K562 (cell line): ENCODE results near the gene DSCAM. TPM values are rescaled to one million over a fixed set of nuclear protein-coding genes. Genes with fewer than 3 reads are reported as not detected.

Experiments used
- ATAC-seq: fragments of 200-7000 bp; cut with Tn5 transposase; 3 replicates; pipeline ENCODE4 v1.9.1; 2020; ENCODE audit warnings: moderate library complexity
- BruUV-seq: library from RNA; stranded (reverse); fragments of 400-500 nt; replicated peaks from 2 replicates; lab custom pipeline; 2021; lab: Mats Ljungman, UMichigan
- CTCF ChIA-PET: fragments of 300-600 bp; formaldehyde crosslinking; extraction: SDS; loops from one replicate; lab custom pipeline; 2021; ENCODE audit warnings: low intra/inter-chr PET ratio; lab: Yijun Ruan, JAX
- POLR2A ChIA-PET: fragments of 300-600, 350-650 bp; sonication (Branson Sonifier 250); formaldehyde crosslinking; extraction: SDS; loops from one replicate; lab custom pipeline; 2021; ENCODE audit warnings: antibody characterized with exemption, inconsistent platforms; lab: Yijun Ruan, JAX
- DNase-seq, 4 experiments: peaks; one replicate each; pipeline versions ENCODE4 v3.0.0 to v3.0.0-alpha.2; 2011 to 2018; ENCODE audit warnings: low spot score in 3 of 4, mixed read lengths in 3 of 4; ENCODE audit errors: extremely low read depth in 1 of 4
- FAIRE-seq: peaks from 2 replicates; lab custom pipeline; 2011; peaks lifted over from hg19 to GRCh38; lab: Jason Lieb, UNC
- H2AFZ ChIP-seq: 2 replicates; pipeline ENCODE4 v1.6.0; 2011; ENCODE audit warnings: low read depth, low read length, control low read depth, inconsistent platforms
- H3K27ac ChIP-seq: fragments of 200-600 bp; 3 replicates; pipeline ENCODE4 v1.8.0; 2011; ENCODE audit warnings: low read depth, mild to moderate bottlenecking, control low read depth, inconsistent platforms, low read length, moderate library complexity, mixed read lengths; ENCODE audit errors: extremely low read depth
- H3K27me3 ChIP-seq, 2 experiments: fragments of 300-600 bp in 1 of 2; 2 replicates in 1 of 2; 3 replicates in 1 of 2; pipeline versions ENCODE4 v1.6.0 to v1.8.0; 2011; ENCODE audit warnings: inconsistent platforms in 2 of 2, low read length in 2 of 2, mild to moderate bottlenecking in 1 of 2, mixed read lengths in 1 of 2, moderate library complexity in 1 of 2; ENCODE audit not compliant: control insufficient read depth in 2 of 2, insufficient read depth in 2 of 2
- H3K36me3 ChIP-seq: fragments of 300-600 bp; 3 replicates; pipeline ENCODE4 v1.8.0; 2011; ENCODE audit warnings: mild to moderate bottlenecking, low read length, inconsistent platforms; ENCODE audit not compliant: control insufficient read depth, insufficient read depth
- H3K4me1 ChIP-seq, 2 experiments: fragments of 200-600 bp in 1 of 2; replicated peaks in 1 of 2; 2 replicates in 1 of 2; 3 replicates in 1 of 2; pipeline versions ENCODE4 v1.5.1 to v1.8.0; 2011; ENCODE audit warnings: inconsistent platforms in 2 of 2, low read length in 2 of 2, mild to moderate bottlenecking in 1 of 2, mixed read lengths in 1 of 2, moderate library complexity in 1 of 2; ENCODE audit not compliant: control insufficient read depth in 2 of 2, insufficient read depth in 2 of 2
- H3K4me2 ChIP-seq: 2 replicates; pipeline ENCODE4 v1.6.1; 2011; ENCODE audit warnings: low read length, control low read depth, inconsistent platforms, mixed read lengths; ENCODE audit not compliant: insufficient read depth
- H3K4me3 ChIP-seq: fragments of 200-600 bp; sonication (generic), shearing (Covaris generic); 2 replicates; pipeline ENCODE4 v1.5.1; 2016; ENCODE audit warnings: control low read depth, inconsistent platforms
- H3K79me2 ChIP-seq: fragments of 200-600 bp; 3 replicates; pipeline ENCODE4 v1.8.0; 2011; ENCODE audit warnings: low read length, inconsistent platforms; ENCODE audit not compliant: control insufficient read depth, insufficient read depth
- H3K9ac ChIP-seq, 2 experiments: 2 replicates each; pipeline versions ENCODE4 v1.6.0 to v1.6.1; 2011; ENCODE audit warnings: low read depth in 2 of 2, low read length in 2 of 2, control low read depth in 1 of 2, inconsistent platforms in 1 of 2, mild to moderate bottlenecking in 1 of 2, mixed read lengths in 1 of 2; ENCODE audit not compliant: insufficient read depth in 1 of 2
- H3K9me1 ChIP-seq: one replicate; pipeline ENCODE4 v1.6.0; 2011; ENCODE audit warnings: inconsistent platforms, mild to moderate bottlenecking, low read length, moderate library complexity; ENCODE audit not compliant: control insufficient read depth, insufficient read depth
- H3K9me3 ChIP-seq: replicated peaks from 2 replicates; pipeline ENCODE4 v1.5.1; 2011; ENCODE audit warnings: low read depth, low read length, inconsistent platforms; ENCODE audit not compliant: control insufficient read depth, insufficient read depth
- H4K20me1 ChIP-seq: replicated peaks from 2 replicates; pipeline ENCODE4 v1.6.1; 2011; ENCODE audit warnings: low read length, inconsistent platforms, mixed read lengths; ENCODE audit not compliant: control insufficient read depth, insufficient read depth
- CLOCK ChIP-seq: fragments of 250-450 bp; sonication (Bioruptor Pico); IDR thresholded peaks from 2 replicates; pipeline ENCODE4 v1.4.0; 2020; ENCODE audit warnings: mild to moderate bottlenecking, moderate library complexity, borderline replicate concordance
- GTF2E2 ChIP-seq: fragments of 200-800 bp; sonication (Bioruptor generic); IDR thresholded peaks from 2 replicates; pipeline ENCODE4 v1.6.1; 2016; ENCODE audit warnings: missing genetic modification characterization, missing compliant biosample characterization
- PRDM10 ChIP-seq: fragments of 450-650 bp; IDR thresholded peaks from 2 replicates; pipeline ENCODE4 v1.6.1; 2018; ENCODE audit not compliant: partially characterized antibody
- U2AF1 ChIP-seq: fragments of 200-400 bp; formaldehyde crosslinking; optimal IDR thresholded peaks from 2 replicates; pipeline ENCODE3; 2017; ENCODE audit warnings: mild to moderate bottlenecking, low read depth, low read length, moderate library complexity
- ZBTB9 ChIP-seq: fragments of 450-650 bp; formaldehyde crosslinking; IDR thresholded peaks from 2 replicates; pipeline ENCODE4 v1.4.0; 2020; ENCODE audit warnings: mild to moderate bottlenecking, moderate library complexity
- ZNF347 ChIP-seq: fragments of 450-650 bp; formaldehyde crosslinking; IDR thresholded peaks from 2 replicates; pipeline ENCODE4 v1.4.0; 2020; ENCODE audit warnings: low read depth, mild to moderate bottlenecking, moderate library complexity
- ZNF41 ChIP-seq: fragments of 250-450 bp; sonication (Bioruptor Pico); conservative IDR thresholded peaks from 2 replicates; pipeline ENCODE4 v1.4.0; 2020; ENCODE audit warnings: mild to moderate bottlenecking
- ZNF57 ChIP-seq: fragments of 450-650 bp; formaldehyde crosslinking; IDR thresholded peaks from 2 replicates; pipeline ENCODE4 v1.4.0; 2020; ENCODE audit warnings: mild to moderate bottlenecking, moderate library complexity
- WGBS: fragments of 100-300 bp; shearing (Covaris generic); methylation state at CpG from one replicate; pipeline ENCODE4 v1.1.6; 2016; ENCODE audit warnings: low coverage, mixed read lengths; ENCODE audit not compliant: insufficient coverage; ENCODE audit errors: missing lambda C conversion rate; 5-methylcytosine and 5-hydroxymethylcytosine counted together
- in situ Hi-C: fragments of 300-500 bp; cut with MboI; formaldehyde crosslinking; loops from 4 replicates; pipeline ENCODE4 v1.15.0; 2018; ENCODE audit warnings: inconsistent platforms, mixed read lengths
- intact Hi-C: fragments of 100-400 bp; cut with micrococcal nuclease; formaldehyde crosslinking; loops from 2 replicates; pipeline ENCODE4 v1.14.2; 2022
- polyA plus RNA-seq, 8 experiments: library from polyadenylated mRNA; depleted of rRNA in 4 of 8; stranded (reverse) in 5 of 8; unstranded in 3 of 8; fragments of >200 nt; fragmentation: Nextera tagmentation in 2 of 8; fragmentation: Illumina TruSeq in 1 of 8; extraction: Ambion mirVana in 2 of 8; extraction: Trizol in 1 of 8; gene quantifications; 2 replicates each; pipeline versions ENCODE4 v1.2.1 to v1.2.3, GENCODE V29; 2011 to 2014; ENCODE audit warnings: inconsistent platforms in 1 of 8, missing spikeins in 1 of 8
- total RNA-seq, 7 experiments: library from RNA; depleted of rRNA in 6 of 7; stranded (reverse); fragments of >200 nt in 6 of 7; fragmentation: Illumina TruSeq in 2 of 7; extraction: Trizol in 2 of 7; gene quantifications; 2 replicates each; pipeline versions ENCODE4 v1.2.1 to v1.2.3, GENCODE V29; 2011 to 2021; ENCODE audit warnings: low replicate concordance in 1 of 7

Gene DSCAM
- total and polyA plus RNA-seq, 9 of the 15 experiments (the other 6 are each of a cell fraction or from before 2014, with no cell fraction given) = not detected

GRCh38 chr21:40845441-40845995 lies 1.4 kb downstream of the DSCAM start:
- FAIRE-seq (no peak), ATAC-seq (no peak), DNase-seq (no peak)
- in situ Hi-C loops (no loop called here), intact Hi-C loops (no loop called here)
- Histone ChIP-seq H3K36me3 (no peaks in the 10 kb centered on the region), H3K27me3 (no peaks in the 10 kb centered on the region), H3K4me2 (no peak overlapping the region), H3K27ac (no peak overlapping the region), H3K9ac (no peak overlapping the region), H3K4me1 (no peaks in the 10 kb centered on the region), H3K9me3 (no peaks in the 10 kb centered on the region), H3K9me1 (no peaks in the 10 kb centered on the region), H3K79me2 (no peaks in the 10 kb centered on the region), H3K4me3 (no peak overlapping the region), H4K20me1 (no peaks in the 10 kb centered on the region), H2AFZ (no peak overlapping the region)
- CTCF ChIA-PET = no interaction called here
- TF ChIP-seq ZBTB9 (CRISPR knock-in tag) = no peak
- no peak for TF ChIP-seq ZNF41 (CRISPR knock-in tag)
- TF ChIP-seq GTF2E2 = no peak
- TF ChIP-seq CLOCK (CRISPR knock-in tag) = no peak
- TF ChIP-seq ZNF347 (CRISPR knock-in tag) = no peak
- TF ChIP-seq ZNF57 = no peak
- TF ChIP-seq U2AF1 = no peak
- TF ChIP-seq PRDM10 = no peak
- 0% methylated on average over 5 of the region's 5 CpGs for WGBS
- POLR2A ChIA-PET = interaction anchor here (0.6 kb wide), 2 partner anchors 13 to 576 kb away, joined by 3 read pairs; no protein-coding TSS in a partner anchor
- no TSS peak for BruUV-seq
